Smooth muscle cell (in vitro differentiated cells): ENCODE data around the gene TLCD3B. TPM values are rescaled to one million over a fixed set of nuclear protein-coding genes. Genes with fewer than 3 reads are reported as not detected.

ENCODE experiments used
- DNase-seq: peaks from one replicate; lab custom pipeline; 2025; ENCODE audit not compliant: unreplicated experiment; lab: John Stamatoyannopoulos, UW
- H2AFZ ChIP-seq: fragments of 200-600 bp; sonication (generic); 2 replicates; pipeline ENCODE4 v1.6.0; 2016; ENCODE audit warnings: antibody characterized with exemption, low read depth, mild to moderate bottlenecking
- H3F3A ChIP-seq: fragments of 200-600 bp; sonication (generic); 2 replicates; pipeline ENCODE4 v1.6.0; 2017; ENCODE audit warnings: antibody characterized with exemption, low read depth
- H3K27ac ChIP-seq: fragments of 200-600 bp; sonication (generic); 2 replicates; pipeline ENCODE4 v1.5.1; 2016; ENCODE audit warnings: low read depth, mild to moderate bottlenecking
- H3K27me3 ChIP-seq: fragments of 200-600 bp; sonication (generic); 2 replicates; pipeline ENCODE4 v1.6.1; 2016; ENCODE audit warnings: low read depth, mild to moderate bottlenecking
- H3K36me3 ChIP-seq: fragments of 200-600 bp; sonication (generic); 2 replicates; pipeline ENCODE4 v1.5.1; 2016; ENCODE audit warnings: low read depth
- H3K4me1 ChIP-seq: fragments of 200-600 bp; sonication (generic); 2 replicates; pipeline ENCODE4 v1.5.1; 2016; ENCODE audit warnings: low read depth
- H3K4me2 ChIP-seq: fragments of 200-600 bp; sonication (generic); 2 replicates; pipeline ENCODE4 v1.6.0; 2016; ENCODE audit warnings: mild to moderate bottlenecking
- H3K4me3 ChIP-seq: fragments of 200-600 bp; sonication (generic); 2 replicates; pipeline ENCODE4 v1.5.1; 2016; ENCODE audit warnings: mild to moderate bottlenecking
- H3K79me2 ChIP-seq: fragments of 200-600 bp; sonication (generic); 2 replicates; pipeline ENCODE4 v1.6.0; 2016; ENCODE audit warnings: low read depth, mild to moderate bottlenecking
- H3K9ac ChIP-seq: fragments of 200-600 bp; sonication (generic); 2 replicates; pipeline ENCODE4 v1.6.0; 2016; ENCODE audit warnings: low read depth
- H3K9me3 ChIP-seq: fragments of 200-600 bp; sonication (generic); replicated peaks from 2 replicates; pipeline ENCODE4 v1.5.1; 2016; ENCODE audit warnings: low read depth
- H4K20me1 ChIP-seq: fragments of 200-600 bp; sonication (generic); 2 replicates; pipeline ENCODE4 v1.6.0; 2016; ENCODE audit warnings: low read depth
- whole genome bisulfite sequencing: methylation state at CpG from one replicate; pipeline ENCODE4 v1.1.7; 2016; ENCODE audit warnings: low lambda C conversion rate; 5-methylcytosine and 5-hydroxymethylcytosine counted together
- polyA plus RNA-seq: library from polyadenylated mRNA; unstranded; fragments of >200 nt; fragmentation: Nextera tagmentation; extraction: Ambion mirVana; gene quantifications from 2 replicates; pipeline ENCODE4 v1.2.1, GENCODE V29; 2016
- total RNA-seq: library from RNA; depleted of rRNA; stranded (reverse); fragments of >200 nt; gene quantifications from 2 replicates; pipeline ENCODE4 v1.2.3, GENCODE V29; 2014
- TF ChIP-seq, protein P1 (sequence below): fragments of 200-600 bp; sonication (generic); IDR thresholded peaks from 2 replicates; pipeline ENCODE4 v1.5.1; 2017; ENCODE audit warnings: borderline replicate concordance, mild to moderate bottlenecking, antibody characterized with exemption; ENCODE audit not compliant: insufficient read depth, poor library complexity, severe bottlenecking

TLCD3B gene
- total and polyA plus RNA-seq, 2 experiments from 2014 or later = 0.45 to 0.48 TPM

DNA sequence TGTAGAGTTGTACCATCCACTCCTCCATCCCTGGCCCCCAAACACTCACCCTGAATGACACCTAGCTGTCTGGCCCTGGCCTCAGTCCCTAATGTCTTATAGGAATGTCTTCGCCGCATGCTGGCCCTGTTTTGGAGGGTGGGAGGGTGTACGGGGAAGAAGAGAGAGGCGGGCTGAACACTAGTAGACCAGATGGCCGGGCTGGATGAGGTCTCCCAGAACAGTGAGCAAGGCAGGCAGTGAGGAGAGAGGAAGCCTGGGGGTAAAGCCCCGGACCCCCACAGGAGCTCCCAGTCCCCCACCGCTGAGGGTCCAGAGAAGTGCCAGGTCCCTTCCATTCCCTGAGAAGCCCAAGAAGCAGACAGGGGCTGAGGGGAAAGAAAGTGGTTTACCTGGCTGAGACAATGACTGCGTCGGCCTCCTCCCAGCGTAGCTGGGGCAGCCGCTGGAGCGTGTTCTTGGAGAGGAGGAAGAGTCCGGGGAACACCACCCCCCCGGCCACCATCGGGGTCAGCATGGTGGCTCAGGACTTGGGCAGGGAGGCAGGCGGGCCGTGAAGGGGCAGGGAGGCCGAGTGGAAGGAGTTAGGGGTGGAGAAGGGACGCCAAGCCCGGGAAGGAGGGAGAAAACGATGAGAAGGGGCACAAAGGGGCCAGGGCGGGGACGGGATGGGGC, 923 bp downstream of the TLCD3B start:
- no peak overlapping the region for H3K9ac ChIP-seq
- H4K20me1 ChIP-seq = no peaks in the 10 kb centered on the region
- no peaks in the 10 kb centered on the region for H3K79me2 ChIP-seq
- H3F3A ChIP-seq = no peaks in the 10 kb centered on the region
- H3K4me1 ChIP-seq = peaks cover 3% of the 10 kb centered on the region
- H3K4me2 ChIP-seq = no peak overlapping the region
- no peaks in the 10 kb centered on the region for H3K9me3 ChIP-seq
- H3K36me3 ChIP-seq = no peaks in the 10 kb centered on the region
- WGBS = 29% methylated on average over 17 of the region's 23 CpGs
- H3K27ac ChIP-seq = no peak overlapping the region
- H2AFZ ChIP-seq = no peak overlapping the region
- TF ChIP-seq, protein P1, sequence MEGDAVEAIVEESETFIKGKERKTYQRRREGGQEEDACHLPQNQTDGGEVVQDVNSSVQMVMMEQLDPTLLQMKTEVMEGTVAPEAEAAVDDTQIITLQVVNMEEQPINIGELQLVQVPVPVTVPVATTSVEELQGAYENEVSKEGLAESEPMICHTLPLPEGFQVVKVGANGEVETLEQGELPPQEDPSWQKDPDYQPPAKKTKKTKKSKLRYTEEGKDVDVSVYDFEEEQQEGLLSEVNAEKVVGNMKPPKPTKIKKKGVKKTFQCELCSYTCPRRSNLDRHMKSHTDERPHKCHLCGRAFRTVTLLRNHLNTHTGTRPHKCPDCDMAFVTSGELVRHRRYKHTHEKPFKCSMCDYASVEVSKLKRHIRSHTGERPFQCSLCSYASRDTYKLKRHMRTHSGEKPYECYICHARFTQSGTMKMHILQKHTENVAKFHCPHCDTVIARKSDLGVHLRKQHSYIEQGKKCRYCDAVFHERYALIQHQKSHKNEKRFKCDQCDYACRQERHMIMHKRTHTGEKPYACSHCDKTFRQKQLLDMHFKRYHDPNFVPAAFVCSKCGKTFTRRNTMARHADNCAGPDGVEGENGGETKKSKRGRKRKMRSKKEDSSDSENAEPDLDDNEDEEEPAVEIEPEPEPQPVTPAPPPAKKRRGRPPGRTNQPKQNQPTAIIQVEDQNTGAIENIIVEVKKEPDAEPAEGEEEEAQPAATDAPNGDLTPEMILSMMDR = no peak
- no peak for DNase-seq
- peaks cover 50% of the 10 kb centered on the region for H3K27me3 ChIP-seq
- H3K4me3 ChIP-seq = no peak overlapping the region

DNA sequence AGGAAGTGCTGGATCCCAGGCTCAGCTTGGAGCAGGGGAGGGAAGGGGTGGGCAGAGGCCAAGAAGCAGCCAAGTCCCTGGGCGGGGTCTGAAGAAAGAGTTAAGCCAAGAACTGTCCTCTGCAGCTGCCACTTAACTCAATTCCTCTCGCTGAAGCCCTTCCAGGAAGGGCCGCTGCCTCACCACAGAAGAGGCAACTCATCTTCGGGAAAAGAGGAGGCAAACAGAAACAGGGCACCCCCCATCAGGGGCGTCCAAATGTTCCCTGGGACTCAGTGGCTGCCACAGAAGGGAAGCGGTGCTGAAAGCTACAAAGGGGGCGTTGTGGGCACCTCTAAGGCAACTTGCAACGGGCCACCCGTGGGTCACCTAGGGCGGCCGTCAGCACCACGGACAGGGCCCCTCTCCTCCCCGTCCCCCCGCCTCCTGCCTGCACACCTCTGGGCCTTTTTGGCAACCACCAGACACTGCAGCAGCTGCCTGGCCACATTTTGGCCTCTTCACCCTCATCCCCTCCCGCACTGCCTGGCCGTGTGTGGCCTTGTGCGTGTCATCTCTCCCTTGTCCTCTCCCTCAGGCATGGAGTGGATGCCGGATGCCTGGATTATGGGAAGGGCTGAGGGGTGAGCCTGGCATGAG, 2.5 kb downstream of the TLCD3B start:
- no peaks in the 10 kb centered on the region for H3F3A ChIP-seq
- no peak overlapping the region for H3K4me2 ChIP-seq
- TF ChIP-seq, protein P1 = no peak
- no peaks in the 10 kb centered on the region for H3K36me3 ChIP-seq
- peaks cover 3% of the 10 kb centered on the region for H3K4me1 ChIP-seq
- no peak overlapping the region for H3K27ac ChIP-seq
- no peaks in the 10 kb centered on the region for H3K9me3 ChIP-seq
- no peak overlapping the region for H3K4me3 ChIP-seq
- H3K79me2 ChIP-seq = no peaks in the 10 kb centered on the region
- DNase-seq = no peak
- WGBS = 29% methylated on average over 18 of the region's 18 CpGs
- no peak overlapping the region for H3K9ac ChIP-seq
- peaks cover 46% of the 10 kb centered on the region for H3K27me3 ChIP-seq
- H2AFZ ChIP-seq = no peak overlapping the region
- H4K20me1 ChIP-seq = no peaks in the 10 kb centered on the region

DNA sequence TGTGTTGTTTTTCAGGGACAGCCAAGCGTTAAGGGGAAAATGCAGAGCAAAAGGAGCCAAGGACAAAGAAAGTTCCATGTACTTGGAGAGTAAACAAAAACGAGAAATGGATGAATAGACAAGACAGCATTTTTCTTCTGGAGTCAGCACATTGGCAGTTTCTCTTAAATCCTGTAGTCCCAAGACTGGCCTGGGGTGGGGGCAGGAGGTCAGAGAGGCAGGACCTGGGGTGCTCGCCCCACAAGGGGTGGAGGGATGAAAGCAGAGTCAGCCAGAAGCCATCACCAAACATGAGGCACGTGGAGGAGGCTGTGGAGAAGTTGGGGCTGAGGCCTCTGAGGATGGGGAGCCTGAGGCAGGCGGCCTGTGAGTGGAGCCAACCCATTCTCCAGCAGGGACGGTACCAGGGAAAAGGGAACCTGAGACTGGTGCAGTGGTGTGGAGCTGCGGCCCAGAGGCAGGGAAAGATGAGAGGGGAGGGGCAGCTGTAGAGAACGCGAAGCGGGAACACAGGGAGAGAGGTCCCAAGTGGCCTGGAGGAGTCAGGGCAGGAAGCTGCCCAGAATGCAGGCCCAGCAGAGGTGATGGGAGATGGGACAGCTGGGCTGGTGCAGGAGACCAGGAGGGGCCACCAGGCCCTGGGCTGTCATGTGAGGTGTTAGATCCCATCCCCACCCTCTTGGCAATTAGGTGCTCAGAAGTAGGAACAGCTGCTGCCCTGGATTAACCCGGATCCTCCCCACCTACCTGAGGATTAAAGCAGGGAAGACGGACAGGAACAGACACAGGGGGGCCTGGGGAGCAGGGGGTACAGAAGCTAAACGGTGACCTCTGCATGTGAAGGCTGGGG, 3.3 kb downstream of the TLCD3B start:
- no peaks in the 10 kb centered on the region for H3K36me3 ChIP-seq
- H4K20me1 ChIP-seq = no peaks in the 10 kb centered on the region
- TF ChIP-seq, protein P1 = no peak
- no peak overlapping the region for H3K9ac ChIP-seq
- no peak overlapping the region for H3K27ac ChIP-seq
- H3K4me1 ChIP-seq = peaks cover 3% of the 10 kb centered on the region
- no peak overlapping the region for H3K4me3 ChIP-seq
- DNase-seq = no peak
- H3F3A ChIP-seq = no peaks in the 10 kb centered on the region
- WGBS = 63% methylated on average over 13 of the region's 13 CpGs
- no peak overlapping the region for H3K4me2 ChIP-seq
- no peaks in the 10 kb centered on the region for H3K9me3 ChIP-seq
- no peaks in the 10 kb centered on the region for H3K79me2 ChIP-seq
- H3K27me3 ChIP-seq = peaks cover 46% of the 10 kb centered on the region
- no peak overlapping the region for H2AFZ ChIP-seq
